ENCODE measurements around the gene KLK8. TPM values are rescaled to one million over a fixed set of nuclear protein-coding genes. Genes with fewer than 3 reads are reported as not detected.

Gene KLK8
- polyA plus RNA-seq, 2 of the 4 experiments (the other 2 are of a cell fraction) = not detected

GRCh38 chr19:51000426-51000825 lies 978 bp downstream of the KLK8 start:
- CTCF ChIA-PET = interaction anchor here (1.5 kb wide), 1 partner anchor 12 kb away, joined by 3 read pairs; no protein-coding TSS in a partner anchor
- DNase-seq (ENCODE audit: low read depth in 1 of 2, low spot score in 1 of 2) (no peak), ATAC-seq (no peak), FAIRE-seq (no peak)
- 76% methylated on average over 10 of the region's 10 CpGs for WGBS (ENCODE audit: missing lambda C conversion rate)
- Histone ChIP-seq H3K4me3 (no peak overlapping the region), H3K4me2 (no peak overlapping the region), H3K4me1 (peaks cover 6% of the 10 kb centered on the region; the same call in 2 of the 3 replicates), H3K9me3 (no peaks in the 10 kb centered on the region), H3K27ac (no peak overlapping the region)
- TF ChIP-seq NFE2L2 (conservative IDR thresholded peaks at IDR 0.05; ENCODE audit: low read length) (no peak), ELK1 (IDR thresholded peaks at IDR 0.05; ENCODE audit: low read depth, low read length) (no peak), CEBPB (IDR thresholded peaks at IDR 0.05) (no peak), TFCP2L1 (CRISPR knock-in tag; IDR thresholded peaks at IDR 0.05) (no peak), HDAC2 (IDR thresholded peaks at IDR 0.05) (no peak), EHMT2 (IDR thresholded peaks at IDR 0.05; ENCODE audit: low read depth) (no peak), MAFK (IDR thresholded peaks at IDR 0.05; ENCODE audit: partially characterized antibody) (no peak), HOXB13 (CRISPR knock-in tag; IDR thresholded peaks at IDR 0.05; ENCODE audit: low read depth) (no peak), CBX2 (IDR thresholded peaks at IDR 0.05; ENCODE audit: borderline replicate concordance, low read depth) (no peak), CHD2 (IDR thresholded peaks at IDR 0.05; ENCODE audit: low read length, partially characterized antibody) (no peak), POLR2A (IDR thresholded peaks at IDR 0.05; ENCODE audit: low read length) (no peak), GATA3 (IDR thresholded peaks at IDR 0.05; ENCODE audit: borderline replicate concordance) (no peak), ZSCAN20 (CRISPR knock-in tag; IDR thresholded peaks at IDR 0.05) (no peak), FOSL2 (IDR thresholded peaks at IDR 0.05) (no peak), FOSL2 (CRISPR knock-in tag; IDR thresholded peaks at IDR 0.05) (no peak), CBX8 (IDR thresholded peaks at IDR 0.05) (no peak), NR3C1 (IDR thresholded peaks at IDR 0.05) (no peak), RCOR1 (IDR thresholded peaks at IDR 0.05; ENCODE audit: low read depth, low read length) (no peak), FOXS1 (CRISPR knock-in tag; IDR thresholded peaks at IDR 0.05) (no peak), ZFP36 (IDR thresholded peaks at IDR 0.05; ENCODE audit: borderline replicate concordance, partially characterized antibody) (no peak)
- TF ChIP-seq, protein P1, sequence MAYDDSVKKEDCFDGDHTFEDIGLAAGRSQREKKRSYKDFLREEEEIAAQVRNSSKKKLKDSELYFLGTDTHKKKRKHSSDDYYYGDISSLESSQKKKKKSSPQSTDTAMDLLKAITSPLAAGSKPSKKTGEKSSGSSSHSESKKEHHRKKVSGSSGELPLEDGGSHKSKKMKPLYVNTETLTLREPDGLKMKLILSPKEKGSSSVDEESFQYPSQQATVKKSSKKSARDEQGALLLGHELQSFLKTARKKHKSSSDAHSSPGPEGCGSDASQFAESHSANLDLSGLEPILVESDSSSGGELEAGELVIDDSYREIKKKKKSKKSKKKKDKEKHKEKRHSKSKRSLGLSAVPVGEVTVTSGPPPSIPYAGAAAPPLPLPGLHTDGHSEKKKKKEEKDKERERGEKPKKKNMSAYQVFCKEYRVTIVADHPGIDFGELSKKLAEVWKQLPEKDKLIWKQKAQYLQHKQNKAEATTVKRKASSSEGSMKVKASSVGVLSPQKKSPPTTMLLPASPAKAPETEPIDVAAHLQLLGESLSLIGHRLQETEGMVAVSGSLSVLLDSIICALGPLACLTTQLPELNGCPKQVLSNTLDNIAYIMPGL (CRISPR knock-in tag; IDR thresholded peaks at IDR 0.05; ENCODE audit: borderline replicate concordance) = no peak
- POLR2A ChIA-PET = no interaction called here

- CTCF ChIA-PET = interaction anchor here (1.0 to 2.0 kb wide), 5 partner anchors 13 to 76 kb away, joined by 3 to 9 read pairs (median 5); no protein-coding TSS in a partner anchor
- POLR2A ChIA-PET = no interaction called here
- TF ChIP-seq USF2 (IDR thresholded peaks at IDR 0.05) = no peak
- no peak for TF ChIP-seq RCOR1 (IDR thresholded peaks at IDR 0.05; ENCODE audit: low read depth, low read length)
- TF ChIP-seq SMC3 (IDR thresholded peaks at IDR 0.05) = no peak
- TF ChIP-seq KDM1A (IDR thresholded peaks at IDR 0.05; ENCODE audit: low read depth) = no peak
- TF ChIP-seq ZNF302 (CRISPR knock-in tag; IDR thresholded peaks at IDR 0.05) = no peak
- TF ChIP-seq TFCP2L1 (CRISPR knock-in tag; IDR thresholded peaks at IDR 0.05) = no peak
- TF ChIP-seq FOXS1 (CRISPR knock-in tag; IDR thresholded peaks at IDR 0.05) = no peak
- TF ChIP-seq HEYL (CRISPR knock-in tag; IDR thresholded peaks at IDR 0.05) = no peak
- no peak for TF ChIP-seq ZC3H11A (IDR thresholded peaks at IDR 0.05)
- WGBS (ENCODE audit: missing lambda C conversion rate) = 45% methylated on average over 4 of the region's 4 CpGs
- ATAC-seq (no peak), FAIRE-seq (no peak), DNase-seq (ENCODE audit: low read depth in 1 of 2, low spot score in 1 of 2) (no peak)
- Histone ChIP-seq H3K9me3 (peaks cover 5% of the 10 kb centered on the region; the same call in 2 of the 3 replicates), H3K27ac (no peak overlapping the region), H3K4me2 (no peak overlapping the region), H3K4me3 (no peak overlapping the region), H3K4me1 (peaks cover 6% of the 10 kb centered on the region; the same call in 2 of the 3 replicates)
Measured at GRCh38 chr19:50998686-50999085, 2.7 kb downstream of the KLK8 start.
